Mesendoderm (in vitro differentiated cells): ENCODE results near the gene TSHZ3.

Experiments used
- DNase-seq: peaks from one replicate; pipeline ENCODE4 v3.0.0; 2013
- H2AK5ac ChIP-seq: 2 replicates; pipeline ENCODE4 v1.6.1; 2013; ENCODE audit warnings: low read length, inconsistent platforms
- H2BK120ac ChIP-seq: 2 replicates; pipeline ENCODE4 v1.6.1; 2013; ENCODE audit warnings: low read depth, mild to moderate bottlenecking, low read length, moderate library complexity, mixed read lengths
- H2BK15ac ChIP-seq: replicated peaks from 2 replicates; pipeline ENCODE4 v1.6.1; 2013; ENCODE audit warnings: low read depth, mild to moderate bottlenecking, moderate library complexity
- H2BK5ac ChIP-seq: 2 replicates; pipeline ENCODE4 v1.6.1; 2013; ENCODE audit warnings: low read length, inconsistent platforms
- H3K18ac ChIP-seq: 2 replicates; pipeline ENCODE4 v1.6.1; 2013; ENCODE audit warnings: mild to moderate bottlenecking, low read length, mixed read lengths
- H3K23ac ChIP-seq: one replicate; pipeline ENCODE4 v1.6.1; 2013; ENCODE audit warnings: low read length
- H3K27ac ChIP-seq: 2 replicates; pipeline ENCODE4 v1.5.1; 2013; ENCODE audit warnings: low read depth, mild to moderate bottlenecking, inconsistent platforms, low read length, moderate library complexity
- H3K27me3 ChIP-seq: 2 replicates; pipeline ENCODE4 v1.6.1; 2013; ENCODE audit warnings: low read length, control low read depth, mild to moderate bottlenecking, inconsistent platforms; ENCODE audit not compliant: insufficient read depth, poor library complexity
- H3K36me3 ChIP-seq: 2 replicates; pipeline ENCODE4 v1.6.1; 2013; ENCODE audit warnings: low read length, inconsistent platforms; ENCODE audit not compliant: control insufficient read depth, insufficient read depth
- H3K4ac ChIP-seq: one replicate; pipeline ENCODE4 v1.6.1; 2013; ENCODE audit warnings: low read depth, mild to moderate bottlenecking, low read length, moderate library complexity
- H3K4me1 ChIP-seq: 2 replicates; pipeline ENCODE4 v1.6.1; 2013; ENCODE audit warnings: low read depth, low read length, inconsistent platforms; ENCODE audit not compliant: control insufficient read depth
- H3K4me2 ChIP-seq: 2 replicates; pipeline ENCODE4 v1.6.1; 2013; ENCODE audit warnings: low read length
- H3K4me3 ChIP-seq: 2 replicates; pipeline ENCODE4 v1.5.1; 2013; ENCODE audit warnings: mild to moderate bottlenecking, low read length
- H3K56ac ChIP-seq: one replicate; pipeline ENCODE4 v1.6.1; 2013; ENCODE audit warnings: low read length
- H3K79me1 ChIP-seq: 2 replicates; pipeline ENCODE4 v1.6.1; 2013; ENCODE audit warnings: low read length, inconsistent platforms
- H3K79me2 ChIP-seq: 2 replicates; pipeline ENCODE4 v1.6.1; 2013; ENCODE audit warnings: mild to moderate bottlenecking, low read length; ENCODE audit not compliant: control insufficient read depth, insufficient read depth
- H3K9ac ChIP-seq: 2 replicates; pipeline ENCODE4 v1.6.1; 2013; ENCODE audit warnings: low read length, inconsistent platforms
- H4K5ac ChIP-seq: one replicate; pipeline ENCODE4 v1.6.1; 2013; ENCODE audit warnings: low read length
- H4K8ac ChIP-seq: one replicate; pipeline ENCODE4 v1.6.1; 2013; ENCODE audit warnings: low read depth, mild to moderate bottlenecking, control low read depth, low read length, moderate library complexity
- WGBS: extraction: QIAGEN DNeasy Blood & Tissue Kit; methylation state at CpG from one replicate; pipeline ENCODE4 v1.1.7; 2013; ENCODE audit warnings: low lambda C conversion rate, missing lambda C conversion rate; ENCODE audit not compliant: insufficient coverage; ENCODE audit errors: extremely low coverage; 5-methylcytosine and 5-hydroxymethylcytosine counted together

Gene TSHZ3

GRCh38 chr19:31325342-31325741 is 23.9 kb downstream of the TSHZ3 start:
- Histone ChIP-seq H4K5ac (no peak overlapping the region), H3K23ac (no peak overlapping the region), H3K27me3 (no peaks in the 10 kb centered on the region), H3K9ac (no peak overlapping the region), H3K27ac (no peak overlapping the region), H3K56ac (no peak overlapping the region), H3K79me1 (peaks cover 14% of the 10 kb centered on the region), H3K4me2 (no peak overlapping the region), H3K4me3 (no peak overlapping the region), H4K8ac (no peak overlapping the region), H3K36me3 (no peaks in the 10 kb centered on the region), H2BK5ac (no peak overlapping the region), H3K4me1 (no peaks in the 10 kb centered on the region), H3K4ac (no peak overlapping the region), H2AK5ac (no peak overlapping the region), H3K18ac (no peak overlapping the region), H2BK15ac (no peak overlapping the region), H2BK120ac (no peak overlapping the region), H3K79me2 (peaks cover 15% of the 10 kb centered on the region)
- DNase-seq, result no peak
- WGBS, result no CpG with 5 or more reads among the region's 11 CpGs

GRCh38 chr19:31319465-31319864 is 29.8 kb downstream of the TSHZ3 start:
- peaks cover 10% of the 10 kb centered on the region for H3K4me1 ChIP-seq
- H3K4me3 ChIP-seq, result no peak overlapping the region
- H3K27me3 ChIP-seq, result no peaks in the 10 kb centered on the region
- H3K4me2 ChIP-seq, result no peak overlapping the region
- no peak overlapping the region for H3K27ac ChIP-seq
- H3K79me1 ChIP-seq, result peaks cover 6% of the 10 kb centered on the region
- H3K56ac ChIP-seq, result no peak overlapping the region
- no peak overlapping the region for H2BK120ac ChIP-seq
- H3K79me2 ChIP-seq, result peaks cover 10% of the 10 kb centered on the region
- no peak overlapping the region for H2BK15ac ChIP-seq
- no peak overlapping the region for H4K8ac ChIP-seq
- H2AK5ac ChIP-seq, result no peak overlapping the region
- WGBS, result no CpG with 5 or more reads among the region's 3 CpGs
- H3K18ac ChIP-seq, result no peak overlapping the region
- H2BK5ac ChIP-seq, result no peak overlapping the region
- DNase-seq, result peak; percentile 62
- H3K23ac ChIP-seq, result no peak overlapping the region
- H3K36me3 ChIP-seq, result no peaks in the 10 kb centered on the region
- H3K4ac ChIP-seq, result no peak overlapping the region
- H3K9ac ChIP-seq, result no peak overlapping the region
- H4K5ac ChIP-seq, result no peak overlapping the region

- no peak overlapping the region for H3K56ac ChIP-seq
- peaks cover 7% of the 10 kb centered on the region for H3K79me1 ChIP-seq
- peaks cover 10% of the 10 kb centered on the region for H3K4me1 ChIP-seq
- H3K79me2 ChIP-seq, result peaks cover 9% of the 10 kb centered on the region
- H3K18ac ChIP-seq, result no peak overlapping the region
- H3K9ac ChIP-seq, result no peak overlapping the region
- no peak overlapping the region for H3K4ac ChIP-seq
- H3K4me3 ChIP-seq, result no peak overlapping the region
- DNase-seq, result no peak
- H3K27me3 ChIP-seq, result no peaks in the 10 kb centered on the region
- H2BK5ac ChIP-seq, result no peak overlapping the region
- H3K27ac ChIP-seq, result no peak overlapping the region
- H2AK5ac ChIP-seq, result no peak overlapping the region
- H3K36me3 ChIP-seq, result no peaks in the 10 kb centered on the region
- no peak overlapping the region for H4K5ac ChIP-seq
- H2BK15ac ChIP-seq, result no peak overlapping the region
- H4K8ac ChIP-seq, result no peak overlapping the region
- WGBS, result no CpG with 5 or more reads among the region's 6 CpGs
- no peak overlapping the region for H3K23ac ChIP-seq
- no peak overlapping the region for H2BK120ac ChIP-seq
- no peak overlapping the region for H3K4me2 ChIP-seq
Measured at GRCh38 chr19:31318790-31319425, 30.3 kb downstream of the TSHZ3 start.

GRCh38 chr19:31317570-31317969 is 31.7 kb downstream of the TSHZ3 start:
- H3K4me1 ChIP-seq, result peaks cover 10% of the 10 kb centered on the region
- no peak overlapping the region for H2BK15ac ChIP-seq
- H3K79me2 ChIP-seq, result peaks cover 9% of the 10 kb centered on the region
- H3K27ac ChIP-seq, result no peak overlapping the region
- peak overlapping the region; percentile 47 for H3K56ac ChIP-seq
- no peak overlapping the region for H2BK120ac ChIP-seq
- H4K8ac ChIP-seq, result no peak overlapping the region
- H3K18ac ChIP-seq, result no peak overlapping the region
- no CpG with 5 or more reads among the region's 11 CpGs for WGBS
- H2BK5ac ChIP-seq, result no peak overlapping the region
- DNase-seq, result no peak
- no peak overlapping the region for H3K4ac ChIP-seq
- no peak overlapping the region for H3K4me2 ChIP-seq
- H3K27me3 ChIP-seq, result no peaks in the 10 kb centered on the region
- H4K5ac ChIP-seq, result no peak overlapping the region
- peak overlapping the region; percentile 51 for H3K23ac ChIP-seq
- no peak overlapping the region for H3K4me3 ChIP-seq
- H3K36me3 ChIP-seq, result no peaks in the 10 kb centered on the region
- H2AK5ac ChIP-seq, result no peak overlapping the region
- H3K79me1 ChIP-seq, result peaks cover 9% of the 10 kb centered on the region
- no peak overlapping the region for H3K9ac ChIP-seq

- H3K27me3 ChIP-seq, result no peaks in the 10 kb centered on the region
- H3K79me2 ChIP-seq, result peaks cover 9% of the 10 kb centered on the region
- no peak overlapping the region for H4K5ac ChIP-seq
- H4K8ac ChIP-seq, result no peak overlapping the region
- H3K4me2 ChIP-seq, result no peak overlapping the region
- no peak for DNase-seq
- no peak overlapping the region for H3K23ac ChIP-seq
- no peak overlapping the region for H3K9ac ChIP-seq
- peaks cover 10% of the 10 kb centered on the region for H3K4me1 ChIP-seq
- no peak overlapping the region for H3K4me3 ChIP-seq
- H3K4ac ChIP-seq, result no peak overlapping the region
- H2BK5ac ChIP-seq, result no peak overlapping the region
- peaks cover 9% of the 10 kb centered on the region for H3K79me1 ChIP-seq
- no peak overlapping the region for H2AK5ac ChIP-seq
- no peak overlapping the region for H3K27ac ChIP-seq
- no peaks in the 10 kb centered on the region for H3K36me3 ChIP-seq
- H3K18ac ChIP-seq, result no peak overlapping the region
- no peak overlapping the region for H2BK15ac ChIP-seq
- H3K56ac ChIP-seq, result peak overlapping the region; percentile 47
- H2BK120ac ChIP-seq, result no peak overlapping the region
- WGBS, result no CpG with 5 or more reads among the region's 6 CpGs
Measured at GRCh38 chr19:31317093-31317492, 32.1 kb downstream of the TSHZ3 start.
